Aorta (tissue), 5 donors: ENCODE data around the gene NUTM1. TPM values are rescaled to one million over a fixed set of nuclear protein-coding genes. Genes with fewer than 3 reads are reported as not detected.

Source experiments
- ATAC-seq: fragments of 200-7000 bp; cut with Tn5 transposase; one replicate; pipeline ENCODE4 v1.9.1; 2022; ENCODE audit warnings: moderate library complexity; ENCODE audit not compliant: low FRiP score
- DNase-seq, 2 donors: peaks; one replicate each; pipeline ENCODE4 v3.0.0-alpha.2; 2020
- H3K27ac ChIP-seq, 2 donors: one replicate each; pipeline ENCODE4 v1.5.1; 2013; ENCODE audit warnings: low read length in 2 of 2, mild to moderate bottlenecking in 2 of 2, moderate library complexity in 2 of 2, control low read depth in 1 of 2, inconsistent platforms in 1 of 2, low read depth in 1 of 2
- H3K27me3 ChIP-seq, 2 donors: one replicate each; pipeline ENCODE4 v1.6.1; 2013; ENCODE audit warnings: control low read depth in 1 of 2, low read length in 1 of 2, mild to moderate bottlenecking in 1 of 2, moderate library complexity in 1 of 2; ENCODE audit not compliant: insufficient read depth in 2 of 2, control insufficient read depth in 1 of 2
- H3K36me3 ChIP-seq, 2 donors: one replicate each; pipeline ENCODE4 v1.6.1; 2013; ENCODE audit warnings: control low read depth in 1 of 2, low read length in 1 of 2, mild to moderate bottlenecking in 1 of 2; ENCODE audit not compliant: insufficient read depth in 2 of 2, control insufficient read depth in 1 of 2
- H3K4me1 ChIP-seq, 2 donors: one replicate each; pipeline ENCODE4 v1.6.1; 2013; ENCODE audit warnings: low read length in 2 of 2, control low read depth in 1 of 2, mild to moderate bottlenecking in 1 of 2, moderate library complexity in 1 of 2; ENCODE audit not compliant: insufficient read depth in 2 of 2, control insufficient read depth in 1 of 2
- H3K4me3 ChIP-seq, 2 donors: one replicate each; pipeline ENCODE4 v1.5.1; 2013; ENCODE audit warnings: low read length in 2 of 2, control low read depth in 1 of 2, mild to moderate bottlenecking in 1 of 2
- H3K9me3 ChIP-seq: one replicate; pipeline ENCODE4 v1.6.1; 2013; ENCODE audit warnings: mild to moderate bottlenecking, low read length; ENCODE audit not compliant: control insufficient read depth
- WGBS, 2 donors: extraction: QIAGEN DNeasy Blood & Tissue Kit; methylation state at CpG; one replicate each; pipeline ENCODE4 v1.1.7; 2013; 5-methylcytosine and 5-hydroxymethylcytosine counted together
- intact Hi-C, 2 donors: fragments of 100-400 bp; cut with DNase I; formaldehyde crosslinking; loops; one replicate each; pipeline versions ENCODE4 v1.14.2 to v1.15.0; 2022
- polyA plus RNA-seq, 2 donors: library from polyadenylated mRNA; stranded (reverse); fragments of 200-250 nt; gene quantifications; one replicate each; pipeline ENCODE4 v1.2.3, GENCODE V29; 2013
- total RNA-seq, 2 donors: library from RNA; stranded (reverse); fragmentation: NEBNext Ultra II Directional; extraction: Animal tissue kit (Norgen Biotek cat#: 25700); gene quantifications; one replicate each; pipeline ENCODE4 v1.2.1, GENCODE V29; 2021
- donor health status: healthy with polysubstance abuse.
- donor health status: Bipolar disorder and iron deficiency.
- donor health status: DM: no; HTN: no; CAD: no.
- donor health status: DM: no; HTN: no; CAD: no.
- donor health status: DM: yes; HTN: yes; CAD: no.

Gene NUTM1
- total and polyA plus RNA-seq, 4 donors, result not detected

GRCh38 chr15:34365091-34365825, 22.1 kb downstream of the NUTM1 start:
- Histone ChIP-seq H3K36me3 (peaks cover 0 to 3% of the 10 kb centered on the region in 2 donors), H3K27me3 (no peaks in the 10 kb centered on the region), H3K9me3 (no peaks in the 10 kb centered on the region), H3K4me3 (no peak overlapping the region), H3K4me1 (no peaks in the 10 kb centered on the region), H3K27ac (no peak overlapping the region)
- 77 to 79% methylated on average over 16 of the region's 16 CpGs for WGBS, 2 donors
- intact Hi-C loops, result loop anchor here (5.0 to 10.0 kb wide), 3 partner anchors 128 to 308 kb away; partner anchors contain the start of genes EMC7 (in 2 of the 2) and PGBD4 (in 2 of the 2)
- ATAC-seq (no peak), DNase-seq (no peak)

- Histone ChIP-seq H3K27ac (no peak overlapping the region), H3K27me3 (no peaks in the 10 kb centered on the region), H3K36me3 (peaks cover 0 to 3% of the 10 kb centered on the region in 2 donors), H3K4me3 (peak overlapping the region; percentile 65 to 72), H3K4me1 (no peaks in the 10 kb centered on the region), H3K9me3 (no peaks in the 10 kb centered on the region)
- 26 to 36% methylated on average over 5 of the region's 5 CpGs for WGBS, 2 donors
- intact Hi-C loops, result loop anchor here (2.0 to 10.0 kb wide), 5 partner anchors 23 to 309 kb away; partner anchors contain the start of genes EMC7 (in 2 of the 2), PGBD4 (in 2 of the 2), NOP10 (in 1 of the 2) and NUTM1 (in 1 of the 2)
- DNase-seq (no peak), ATAC-seq (no peak)
Measured at GRCh38 chr15:34365836-34366235, 22.7 kb downstream of the NUTM1 start.

- intact Hi-C loops, result loop anchor here (2.0 to 10.0 kb wide), 5 partner anchors 24 to 309 kb away; partner anchors contain the start of genes EMC7 (in 2 of the 2), PGBD4 (in 2 of the 2), NOP10 (in 1 of the 2) and NUTM1 (in 1 of the 2)
- H3K4me3 ChIP-seq, result peak overlapping the region; percentile 65 to 72
- H3K9me3 ChIP-seq, result no peaks in the 10 kb centered on the region
- 0 to 1% methylated on average over 33 to 37 of the region's 37 CpGs for WGBS, 2 donors
- H3K27me3 ChIP-seq, result no peaks in the 10 kb centered on the region
- peak; percentile 75 to 85 for DNase-seq
- H3K4me1 ChIP-seq, result no peaks in the 10 kb centered on the region
- peak; percentile 60 for ATAC-seq
- H3K27ac ChIP-seq, result no peak overlapping the region
- no peaks in the 10 kb centered on the region for H3K36me3 ChIP-seq
Measured at GRCh38 chr15:34366271-34367065, 23.4 kb downstream of the NUTM1 start.

- Histone ChIP-seq H3K27ac (peak within 1 kb of the TSS; percentile 34 to 92), H3K36me3 (no peaks in the 10 kb centered on the region), H3K27me3 (no peaks in the 10 kb centered on the region), H3K9me3 (no peaks in the 10 kb centered on the region), H3K4me3 (peak within 1 kb of the TSS; percentile 72 to 86), H3K4me1 (no peaks in the 10 kb centered on the region)
- ATAC-seq (peak; percentile 95), DNase-seq (peak; percentile 93 to 96)
- 0% methylated on average over 37 to 80 of the region's 80 CpGs for WGBS, 2 donors
- intact Hi-C loops, result loop anchor here (2.0 to 10.0 kb wide), 5 partner anchors 25 to 310 kb away; partner anchors contain the start of genes EMC7 (in 2 of the 2), PGBD4 (in 2 of the 2), NOP10 (in 1 of the 2) and NUTM1 (in 1 of the 2)
Measured at GRCh38 chr15:34367101-34368081, 24.3 kb downstream of the NUTM1 start, which contains the start of gene LPCAT4. TSS of gene LPCAT4 (minus strand) at chr15:34367196. CDS start at chr15:34367100, 96 bp downstream.

- intact Hi-C loops, result no loop called here
- Histone ChIP-seq H3K36me3 (no peaks in the 10 kb centered on the region), H3K4me3 (no peak overlapping the region), H3K27ac (no peak overlapping the region), H3K9me3 (no peaks in the 10 kb centered on the region), H3K27me3 (no peaks in the 10 kb centered on the region), H3K4me1 (no peaks in the 10 kb centered on the region)
- 57 to 66% methylated on average over 2 of the region's 2 CpGs for WGBS, 2 donors
- DNase-seq (no peak), ATAC-seq (no peak)
Measured at GRCh38 chr15:34370129-34370528, 27.0 kb downstream of the NUTM1 start.

GRCh38 chr15:34370643-34371042, 27.5 kb downstream of the NUTM1 start:
- Histone ChIP-seq H3K9me3 (no peaks in the 10 kb centered on the region), H3K27ac (no peak overlapping the region), H3K27me3 (no peaks in the 10 kb centered on the region), H3K4me3 (no peak overlapping the region), H3K36me3 (no peaks in the 10 kb centered on the region), H3K4me1 (no peaks in the 10 kb centered on the region)
- 54 to 60% methylated on average over 2 of the region's 2 CpGs for WGBS, 2 donors
- intact Hi-C loops, result no loop called here
- no peak for DNase-seq
- no peak for ATAC-seq

GRCh38 chr15:34373951-34374350, 30.8 kb downstream of the NUTM1 start:
- 89 to 98% methylated on average over 8 of the region's 8 CpGs for WGBS, 2 donors
- H3K27ac ChIP-seq, result no peak overlapping the region
- intact Hi-C loops, result no loop called here
- DNase-seq (no peak), ATAC-seq (no peak)
- no peaks in the 10 kb centered on the region for H3K4me1 ChIP-seq
- no peaks in the 10 kb centered on the region for H3K9me3 ChIP-seq
- H3K27me3 ChIP-seq, result no peaks in the 10 kb centered on the region
- no peaks in the 10 kb centered on the region for H3K36me3 ChIP-seq
- no peak overlapping the region for H3K4me3 ChIP-seq

- H3K36me3 ChIP-seq, result no peaks in the 10 kb centered on the region
- H3K9me3 ChIP-seq, result no peaks in the 10 kb centered on the region
- no peak for DNase-seq
- intact Hi-C loops, result no loop called here
- no peak for ATAC-seq
- no peaks in the 10 kb centered on the region for H3K4me1 ChIP-seq
- H3K27me3 ChIP-seq, result no peaks in the 10 kb centered on the region
- H3K27ac ChIP-seq, result no peak overlapping the region
- WGBS, 2 donors, result 44 to 60% methylated on average over 2 of the region's 2 CpGs
- H3K4me3 ChIP-seq, result no peak overlapping the region
Measured at GRCh38 chr15:34374816-34375215, 31.7 kb downstream of the NUTM1 start.
